Neural cell (in vitro differentiated cells): ENCODE results near the gene CAPS. TPM values are rescaled to one million over a fixed set of nuclear protein-coding genes. Genes with fewer than 3 reads are reported as not detected.

Source experiments
- H2AFZ ChIP-seq: fragments of 200-600, 300-800 bp; sonication (generic), shearing (Covaris generic); 2 replicates; pipeline ENCODE4 v1.6.0; 2014; ENCODE audit warnings: low read depth, mild to moderate bottlenecking, antibody characterized with exemption, low read length, moderate library complexity
- H3F3A ChIP-seq: fragments of 200-600 bp; shearing (Covaris generic); 2 replicates; pipeline ENCODE4 v1.6.1; 2016; ENCODE audit warnings: mild to moderate bottlenecking, moderate library complexity, mixed read lengths, antibody characterized with exemption, low read length; ENCODE audit not compliant: insufficient read depth, poor library complexity, severe bottlenecking
- H3K27ac ChIP-seq: fragments of 200-600, 300-800 bp; sonication (generic), shearing (Covaris generic); 2 replicates; pipeline ENCODE4 v1.5.1; 2014; ENCODE audit warnings: mild to moderate bottlenecking, low read length, moderate library complexity
- H3K27me3 ChIP-seq: fragments of 300-800, 200-600 bp; sonication (generic), shearing (Covaris generic); 2 replicates; pipeline ENCODE4 v1.6.0; 2014; ENCODE audit warnings: mild to moderate bottlenecking, low read depth, low read length, moderate library complexity; ENCODE audit not compliant: insufficient read depth
- H3K36me3 ChIP-seq: fragments of 300-800, 200-600 bp; sonication (generic), shearing (Covaris generic); 2 replicates; pipeline ENCODE4 v1.5.1; 2014; ENCODE audit warnings: mild to moderate bottlenecking, antibody characterized with exemption, low read length, moderate library complexity; ENCODE audit not compliant: insufficient read depth
- H3K4me2 ChIP-seq: fragments of 300-800, 200-600 bp; sonication (generic), shearing (Covaris generic); 2 replicates; pipeline ENCODE4 v1.6.0; 2014; ENCODE audit warnings: mild to moderate bottlenecking, low read length
- H3K4me3 ChIP-seq: fragments of 300-800, 200-600 bp; sonication (generic), shearing (Covaris generic); 2 replicates; pipeline ENCODE4 v1.5.1; 2014; ENCODE audit warnings: mild to moderate bottlenecking, low read length, moderate library complexity
- H3K79me2 ChIP-seq: fragments of 200-600 bp; shearing (Covaris generic); replicated peaks from 2 replicates; pipeline ENCODE4 v1.6.0; 2014; ENCODE audit warnings: mild to moderate bottlenecking, low read length, moderate library complexity; ENCODE audit not compliant: insufficient read depth
- H3K9ac ChIP-seq: fragments of 300-800, 200-600 bp; sonication (generic), shearing (Covaris generic); 2 replicates; pipeline ENCODE4 v1.6.1; 2016; ENCODE audit warnings: mild to moderate bottlenecking, low read length, mixed read lengths
- H3K9me2 ChIP-seq: fragments of 200-600 bp; shearing (Covaris generic); 2 replicates; pipeline ENCODE4 v1.6.1; 2016; ENCODE audit warnings: mild to moderate bottlenecking, low read length, mixed read lengths; ENCODE audit not compliant: insufficient read depth
- H3K9me3 ChIP-seq: fragments of 200-600, 300-800 bp; sonication (generic), shearing (Covaris generic); 2 replicates; pipeline ENCODE4 v1.6.1; 2016; ENCODE audit warnings: mild to moderate bottlenecking, mixed run types, low read length, moderate library complexity, mixed read lengths
- H4K20me1 ChIP-seq: fragments of 200-600 bp; shearing (Covaris generic); 2 replicates; pipeline ENCODE4 v1.6.1; 2016; ENCODE audit warnings: mild to moderate bottlenecking, mixed run types; ENCODE audit not compliant: insufficient read depth
- CTCF ChIP-seq: fragments of 450-650 bp; IDR thresholded peaks from 2 replicates; pipeline ENCODE4 v1.5.1; 2014; ENCODE audit warnings: antibody characterized with exemption, mild to moderate bottlenecking, moderate library complexity; ENCODE audit not compliant: poor library complexity, severe bottlenecking
- EP300 ChIP-seq: fragments of 450-650 bp; conservative IDR thresholded peaks from 2 replicates; pipeline ENCODE4 v1.6.1; 2014; ENCODE audit warnings: antibody characterized with exemption, mild to moderate bottlenecking, moderate library complexity; ENCODE audit not compliant: poor library complexity, severe bottlenecking
- EZH2 ChIP-seq: fragments of 200-600, 300-800 bp; shearing (Covaris generic), sonication (generic); IDR thresholded peaks from 2 replicates; pipeline ENCODE4 v1.6.1; 2014; ENCODE audit warnings: antibody characterized with exemption, low read length, borderline replicate concordance, mild to moderate bottlenecking; ENCODE audit not compliant: insufficient read depth, poor library complexity, severe bottlenecking
- MXI1 ChIP-seq: fragments of 450-650 bp; conservative IDR thresholded peaks from 2 replicates; pipeline ENCODE4 v1.6.1; 2014; ENCODE audit warnings: antibody characterized with exemption, mild to moderate bottlenecking; ENCODE audit not compliant: poor library complexity, severe bottlenecking
- POLR2AphosphoS5 ChIP-seq: IDR thresholded peaks from 2 replicates; pipeline ENCODE4 v1.6.1; 2012
- RAD21 ChIP-seq: fragments of 450-650 bp; conservative IDR thresholded peaks from 2 replicates; pipeline ENCODE4 v1.6.1; 2014; ENCODE audit warnings: antibody characterized with exemption, mild to moderate bottlenecking, moderate library complexity
- REST ChIP-seq: IDR thresholded peaks from 2 replicates; pipeline ENCODE4 v1.6.1; 2012; ENCODE audit warnings: borderline replicate concordance
- SMC3 ChIP-seq: fragments of 450-650 bp; conservative IDR thresholded peaks from 2 replicates; pipeline ENCODE4 v1.6.1; 2014; ENCODE audit warnings: antibody characterized with exemption, mild to moderate bottlenecking, moderate library complexity; ENCODE audit not compliant: poor library complexity
- TAF1 ChIP-seq: IDR thresholded peaks from 2 replicates; pipeline ENCODE4 v1.6.1; 2012; ENCODE audit warnings: low read depth
- polyA plus RNA-seq: library from polyadenylated mRNA; depleted of rRNA; stranded (reverse); fragments of >200 nt; gene quantifications from 2 replicates; pipeline ENCODE4 v1.2.3, GENCODE V29; 2014

The CAPS gene
- polyA plus RNA-seq, 1 donor from 2014 or later: 10.5 TPM

DNA sequence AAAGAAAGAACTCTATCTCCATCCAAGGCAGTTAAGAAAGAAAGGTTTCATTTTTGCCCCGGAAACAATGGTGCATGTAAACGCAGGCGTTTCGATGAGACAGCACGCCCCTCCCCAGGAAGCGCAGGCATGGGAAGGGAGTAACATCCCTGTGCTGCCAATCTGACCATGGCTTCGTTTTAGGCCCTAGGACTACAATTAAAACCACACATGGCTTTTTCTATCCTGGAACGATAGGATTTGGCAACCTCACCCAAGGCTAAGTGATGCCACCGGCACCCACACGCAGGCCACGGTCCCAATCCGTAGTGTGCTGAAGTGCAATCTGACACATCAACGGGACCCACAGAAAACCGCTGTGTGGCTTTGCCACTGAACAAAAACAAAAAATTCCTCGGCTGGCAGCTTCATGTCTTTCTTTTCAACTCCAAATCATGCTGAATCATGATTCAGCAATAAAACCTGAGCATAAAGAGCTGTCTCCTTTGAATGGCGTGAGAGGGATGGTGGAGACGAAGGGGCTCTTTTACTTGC lies 39.7 kb downstream of the CAPS start:
- Histone ChIP-seq H3K36me3 (peaks cover 6% of the 10 kb centered on the region), H3K27ac (no peak overlapping the region), H2AFZ (no peak overlapping the region), H3K9me2 (no peaks in the 10 kb centered on the region), H3K4me2 (no peak overlapping the region), H3K9me3 (no peaks in the 10 kb centered on the region), H3K27me3 (no peaks in the 10 kb centered on the region), H4K20me1 (peaks cover 3% of the 10 kb centered on the region), H3K4me3 (no peak overlapping the region), H3K9ac (no peak overlapping the region), H3K79me2 (peaks cover 60% of the 10 kb centered on the region), H3F3A (no peaks in the 10 kb centered on the region)
- TF ChIP-seq REST (no peak), RAD21 (no peak), MXI1 (no peak), CTCF (no peak), TAF1 (no peak), POLR2AphosphoS5 (no peak)

DNA sequence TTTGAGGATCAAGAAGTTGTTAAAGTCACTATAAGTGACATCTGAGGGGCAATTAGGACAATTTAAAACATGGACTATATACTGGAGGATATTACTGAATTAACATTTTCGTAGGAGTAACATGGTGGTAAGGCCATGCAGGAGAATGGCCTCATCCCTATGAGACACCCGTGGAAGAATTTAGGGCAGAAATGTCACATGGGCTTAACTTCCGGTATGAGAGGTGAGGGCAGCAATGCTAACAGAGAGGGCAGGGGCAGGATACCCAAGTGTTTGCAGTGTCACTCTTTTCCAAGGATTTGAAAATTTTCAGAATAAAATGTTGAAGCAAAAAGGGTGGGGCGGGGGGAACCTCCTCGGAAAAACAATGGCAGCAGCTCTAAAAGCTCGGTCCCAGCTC lies 40.2 kb downstream of the CAPS start:
- peaks cover 3% of the 10 kb centered on the region for H4K20me1 ChIP-seq
- TF ChIP-seq REST (no peak), POLR2AphosphoS5 (no peak), TAF1 (no peak), RAD21 (no peak), CTCF (no peak), MXI1 (no peak), SMC3 (no peak), EP300 (no peak), EZH2 (no peak)
- no peak overlapping the region for H3K4me2 ChIP-seq
- peaks cover 60% of the 10 kb centered on the region for H3K79me2 ChIP-seq
- no peaks in the 10 kb centered on the region for H3F3A ChIP-seq
- no peak overlapping the region for H3K27ac ChIP-seq
- H3K36me3 ChIP-seq: peaks cover 6% of the 10 kb centered on the region
- H3K9me3 ChIP-seq: no peaks in the 10 kb centered on the region
- no peaks in the 10 kb centered on the region for H3K27me3 ChIP-seq
- no peak overlapping the region for H3K9ac ChIP-seq
- no peak overlapping the region for H2AFZ ChIP-seq
- H3K4me3 ChIP-seq: no peak overlapping the region
- H3K9me2 ChIP-seq: no peaks in the 10 kb centered on the region
